Mesendoderm (in vitro differentiated cells): ENCODE data around the gene HSD17B12.

Experiments
- DNase-seq: peaks from one replicate; pipeline ENCODE4 v3.0.0; 2013
- H2AK5ac ChIP-seq: 2 replicates; pipeline ENCODE4 v1.6.1; 2013; ENCODE audit warnings: low read length, inconsistent platforms
- H2BK120ac ChIP-seq: 2 replicates; pipeline ENCODE4 v1.6.1; 2013; ENCODE audit warnings: low read depth, mild to moderate bottlenecking, low read length, moderate library complexity, mixed read lengths
- H2BK15ac ChIP-seq: replicated peaks from 2 replicates; pipeline ENCODE4 v1.6.1; 2013; ENCODE audit warnings: low read depth, mild to moderate bottlenecking, moderate library complexity
- H2BK5ac ChIP-seq: 2 replicates; pipeline ENCODE4 v1.6.1; 2013; ENCODE audit warnings: low read length, inconsistent platforms
- H3K18ac ChIP-seq: 2 replicates; pipeline ENCODE4 v1.6.1; 2013; ENCODE audit warnings: mild to moderate bottlenecking, low read length, mixed read lengths
- H3K23ac ChIP-seq: one replicate; pipeline ENCODE4 v1.6.1; 2013; ENCODE audit warnings: low read length
- H3K27ac ChIP-seq: 2 replicates; pipeline ENCODE4 v1.5.1; 2013; ENCODE audit warnings: low read depth, mild to moderate bottlenecking, inconsistent platforms, low read length, moderate library complexity
- H3K27me3 ChIP-seq: 2 replicates; pipeline ENCODE4 v1.6.1; 2013; ENCODE audit warnings: low read length, control low read depth, mild to moderate bottlenecking, inconsistent platforms; ENCODE audit not compliant: insufficient read depth, poor library complexity
- H3K36me3 ChIP-seq: 2 replicates; pipeline ENCODE4 v1.6.1; 2013; ENCODE audit warnings: low read length, inconsistent platforms; ENCODE audit not compliant: control insufficient read depth, insufficient read depth
- H3K4ac ChIP-seq: one replicate; pipeline ENCODE4 v1.6.1; 2013; ENCODE audit warnings: low read depth, mild to moderate bottlenecking, low read length, moderate library complexity
- H3K4me1 ChIP-seq: 2 replicates; pipeline ENCODE4 v1.6.1; 2013; ENCODE audit warnings: low read depth, low read length, inconsistent platforms; ENCODE audit not compliant: control insufficient read depth
- H3K4me2 ChIP-seq: 2 replicates; pipeline ENCODE4 v1.6.1; 2013; ENCODE audit warnings: low read length
- H3K4me3 ChIP-seq: 2 replicates; pipeline ENCODE4 v1.5.1; 2013; ENCODE audit warnings: mild to moderate bottlenecking, low read length
- H3K56ac ChIP-seq: one replicate; pipeline ENCODE4 v1.6.1; 2013; ENCODE audit warnings: low read length
- H3K79me1 ChIP-seq: 2 replicates; pipeline ENCODE4 v1.6.1; 2013; ENCODE audit warnings: low read length, inconsistent platforms
- H3K79me2 ChIP-seq: 2 replicates; pipeline ENCODE4 v1.6.1; 2013; ENCODE audit warnings: mild to moderate bottlenecking, low read length; ENCODE audit not compliant: control insufficient read depth, insufficient read depth
- H3K9ac ChIP-seq: 2 replicates; pipeline ENCODE4 v1.6.1; 2013; ENCODE audit warnings: low read length, inconsistent platforms
- H4K5ac ChIP-seq: one replicate; pipeline ENCODE4 v1.6.1; 2013; ENCODE audit warnings: low read length
- H4K8ac ChIP-seq: one replicate; pipeline ENCODE4 v1.6.1; 2013; ENCODE audit warnings: low read depth, mild to moderate bottlenecking, control low read depth, low read length, moderate library complexity
- WGBS: extraction: QIAGEN DNeasy Blood & Tissue Kit; methylation state at CpG from one replicate; pipeline ENCODE4 v1.1.7; 2013; ENCODE audit warnings: low lambda C conversion rate, missing lambda C conversion rate; ENCODE audit not compliant: insufficient coverage; ENCODE audit errors: extremely low coverage; 5-methylcytosine and 5-hydroxymethylcytosine counted together

Gene HSD17B12

GRCh38 chr11:43734256-43734655, 53.7 kb downstream of the HSD17B12 start:
- no peak overlapping the region for H2AK5ac ChIP-seq
- H2BK15ac ChIP-seq = no peak overlapping the region
- H3K4me1 ChIP-seq = peaks cover 6% of the 10 kb centered on the region
- no peak overlapping the region for H4K5ac ChIP-seq
- no peaks in the 10 kb centered on the region for H3K27me3 ChIP-seq
- H3K79me1 ChIP-seq = peaks cover 18% of the 10 kb centered on the region
- peaks cover 4% of the 10 kb centered on the region for H3K36me3 ChIP-seq
- no peak overlapping the region for H3K4me3 ChIP-seq
- no peak overlapping the region for H3K23ac ChIP-seq
- no peak overlapping the region for H3K18ac ChIP-seq
- WGBS = no CpG with 5 or more reads among the region's 12 CpGs
- no peak overlapping the region for H2BK120ac ChIP-seq
- H3K4ac ChIP-seq = no peak overlapping the region
- DNase-seq = no peak
- H3K9ac ChIP-seq = no peak overlapping the region
- H4K8ac ChIP-seq = no peak overlapping the region
- H3K56ac ChIP-seq = no peak overlapping the region
- H2BK5ac ChIP-seq = no peak overlapping the region
- H3K4me2 ChIP-seq = no peak overlapping the region
- H3K27ac ChIP-seq = no peak overlapping the region
- peaks cover 39% of the 10 kb centered on the region for H3K79me2 ChIP-seq

GRCh38 chr11:43735115-43735514, 54.6 kb downstream of the HSD17B12 start:
- DNase-seq = no peak
- Histone ChIP-seq H3K4me2 (no peak overlapping the region), H2BK5ac (no peak overlapping the region), H3K79me1 (peaks cover 20% of the 10 kb centered on the region), H3K18ac (no peak overlapping the region), H2BK120ac (no peak overlapping the region), H4K5ac (no peak overlapping the region), H3K23ac (no peak overlapping the region), H3K27ac (no peak overlapping the region), H3K4ac (no peak overlapping the region), H2BK15ac (no peak overlapping the region), H3K56ac (no peak overlapping the region), H3K36me3 (peaks cover 4% of the 10 kb centered on the region), H3K4me1 (peaks cover 8% of the 10 kb centered on the region), H3K79me2 (peaks cover 46% of the 10 kb centered on the region), H3K9ac (no peak overlapping the region), H3K27me3 (no peaks in the 10 kb centered on the region), H3K4me3 (no peak overlapping the region), H4K8ac (no peak overlapping the region), H2AK5ac (no peak overlapping the region)
- WGBS = no CpG with 5 or more reads among the region's 1 CpG

GRCh38 chr11:43735961-43736360, 55.4 kb downstream of the HSD17B12 start:
- peaks cover 4% of the 10 kb centered on the region for H3K36me3 ChIP-seq
- H2BK120ac ChIP-seq = no peak overlapping the region
- no peak overlapping the region for H2BK15ac ChIP-seq
- H3K18ac ChIP-seq = no peak overlapping the region
- no peak overlapping the region for H4K8ac ChIP-seq
- no peak overlapping the region for H2BK5ac ChIP-seq
- no peak overlapping the region for H3K56ac ChIP-seq
- no peak overlapping the region for H3K27ac ChIP-seq
- H2AK5ac ChIP-seq = no peak overlapping the region
- no peak overlapping the region for H4K5ac ChIP-seq
- no peak for DNase-seq
- peaks cover 23% of the 10 kb centered on the region for H3K79me1 ChIP-seq
- H3K4me1 ChIP-seq = peaks cover 10% of the 10 kb centered on the region
- H3K9ac ChIP-seq = no peak overlapping the region
- H3K4me3 ChIP-seq = no peak overlapping the region
- no peak overlapping the region for H3K4ac ChIP-seq
- no peak overlapping the region for H3K23ac ChIP-seq
- no peaks in the 10 kb centered on the region for H3K27me3 ChIP-seq
- peaks cover 48% of the 10 kb centered on the region for H3K79me2 ChIP-seq
- no CpG with 5 or more reads among the region's 4 CpGs for WGBS
- no peak overlapping the region for H3K4me2 ChIP-seq

- Histone ChIP-seq H2AK5ac (no peak overlapping the region), H3K36me3 (peaks cover 4% of the 10 kb centered on the region), H2BK15ac (no peak overlapping the region), H4K8ac (peak overlapping the region; percentile 13), H3K27me3 (no peaks in the 10 kb centered on the region), H3K4me1 (peaks cover 10% of the 10 kb centered on the region), H3K4me3 (no peak overlapping the region), H3K4me2 (no peak overlapping the region), H3K9ac (no peak overlapping the region), H3K18ac (no peak overlapping the region), H3K56ac (no peak overlapping the region), H3K79me2 (peaks cover 48% of the 10 kb centered on the region), H2BK5ac (no peak overlapping the region), H3K27ac (no peak overlapping the region), H2BK120ac (no peak overlapping the region), H3K4ac (no peak overlapping the region), H3K79me1 (peaks cover 22% of the 10 kb centered on the region), H4K5ac (no peak overlapping the region), H3K23ac (no peak overlapping the region)
- no CpG with 5 or more reads among the region's 5 CpGs for WGBS
- no peak for DNase-seq
Measured at GRCh38 chr11:43736502-43737200, 56.1 kb downstream of the HSD17B12 start.

- no peak overlapping the region for H2BK15ac ChIP-seq
- H2BK5ac ChIP-seq = no peak overlapping the region
- H3K79me2 ChIP-seq = peaks cover 47% of the 10 kb centered on the region
- no peak overlapping the region for H3K56ac ChIP-seq
- H3K9ac ChIP-seq = no peak overlapping the region
- no peak for DNase-seq
- no peak overlapping the region for H2AK5ac ChIP-seq
- H4K8ac ChIP-seq = no peak overlapping the region
- H3K27ac ChIP-seq = no peak overlapping the region
- peaks cover 4% of the 10 kb centered on the region for H3K36me3 ChIP-seq
- H3K4me3 ChIP-seq = no peak overlapping the region
- peaks cover 10% of the 10 kb centered on the region for H3K4me1 ChIP-seq
- H4K5ac ChIP-seq = no peak overlapping the region
- H2BK120ac ChIP-seq = no peak overlapping the region
- H3K27me3 ChIP-seq = no peaks in the 10 kb centered on the region
- no peak overlapping the region for H3K23ac ChIP-seq
- peaks cover 22% of the 10 kb centered on the region for H3K79me1 ChIP-seq
- H3K4ac ChIP-seq = no peak overlapping the region
- H3K18ac ChIP-seq = no peak overlapping the region
- no peak overlapping the region for H3K4me2 ChIP-seq
Measured at GRCh38 chr11:43737201-43737590, 56.7 kb downstream of the HSD17B12 start.
